Measurements from ENCODE around the gene DPM3. TPM values are rescaled to one million over a fixed set of nuclear protein-coding genes. Genes with fewer than 3 reads are reported as not detected.

DPM3 gene
- total RNA-seq, 1 donor from 2014 or later: 52.4 TPM

DNA sequence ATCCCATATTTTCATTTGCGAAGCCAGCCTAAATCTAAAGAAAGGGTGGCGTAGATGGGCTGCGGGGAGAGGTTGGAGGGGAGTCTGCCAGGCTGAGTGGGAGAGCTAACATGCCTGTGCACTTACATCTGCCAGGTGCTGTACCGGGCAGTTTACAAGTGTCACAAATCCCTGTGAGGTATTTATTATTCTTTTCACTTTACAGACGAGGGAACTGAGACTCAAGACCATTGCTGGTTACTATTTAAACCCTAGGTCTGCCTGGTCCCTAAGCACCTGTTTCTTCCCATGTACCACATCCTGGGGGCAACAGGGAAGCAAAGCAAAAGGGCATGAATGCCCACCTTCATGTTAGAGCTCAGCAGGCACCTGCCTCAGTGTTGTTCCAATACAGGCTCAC lies 32.0 kb downstream of the DPM3 start:
- ATAC-seq (no peak), DNase-seq (no peak)
- intact Hi-C loops (cut with micrococcal nuclease): no loop called here

DNA sequence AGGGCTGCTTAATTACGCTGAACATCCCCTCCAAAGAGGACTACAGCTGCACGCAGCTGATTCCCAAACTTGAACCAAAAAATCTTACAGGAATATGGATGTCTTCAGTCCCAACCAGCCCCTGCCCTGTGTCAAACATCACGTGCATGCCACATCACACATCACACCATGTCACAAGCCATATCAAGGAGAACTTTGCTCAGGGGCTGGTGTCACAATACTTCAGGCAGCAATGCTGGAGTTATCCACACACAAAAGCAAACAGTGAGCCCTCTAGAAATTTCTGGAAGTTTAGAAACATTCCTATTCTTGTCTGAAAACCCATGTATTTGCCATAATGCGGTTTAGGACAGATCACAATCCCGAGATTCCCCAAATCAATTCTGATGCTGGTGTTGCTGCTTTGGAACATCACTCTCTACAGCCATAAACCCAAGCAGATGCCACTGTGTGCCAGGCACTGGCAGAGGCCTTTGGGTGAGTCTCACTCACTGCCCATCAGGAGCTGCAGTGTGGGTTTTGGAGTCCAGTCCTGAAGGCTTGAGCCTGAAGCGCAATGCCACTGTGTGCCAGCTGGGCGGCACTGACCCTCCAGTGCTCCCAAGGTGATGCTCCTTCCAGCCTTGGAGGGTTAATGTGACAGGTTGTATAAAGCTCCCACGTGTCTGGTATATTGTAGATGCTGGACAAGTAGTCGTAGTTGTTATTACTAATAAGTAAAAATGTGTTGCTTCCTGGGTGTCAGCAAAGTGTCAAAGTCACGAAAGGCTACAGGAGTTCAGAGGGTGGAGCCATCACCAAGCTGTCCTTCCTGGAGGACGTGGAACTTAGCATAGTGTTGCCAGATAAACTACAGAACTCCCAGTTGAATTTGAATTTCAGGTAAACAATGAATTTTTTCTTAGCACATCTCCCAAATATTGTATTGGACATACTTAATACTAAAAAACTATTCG lies 32.7 kb downstream of the DPM3 start:
- DNase-seq (no peak), ATAC-seq (no peak)
- intact Hi-C loops (cut with micrococcal nuclease): no loop called here

DNA sequence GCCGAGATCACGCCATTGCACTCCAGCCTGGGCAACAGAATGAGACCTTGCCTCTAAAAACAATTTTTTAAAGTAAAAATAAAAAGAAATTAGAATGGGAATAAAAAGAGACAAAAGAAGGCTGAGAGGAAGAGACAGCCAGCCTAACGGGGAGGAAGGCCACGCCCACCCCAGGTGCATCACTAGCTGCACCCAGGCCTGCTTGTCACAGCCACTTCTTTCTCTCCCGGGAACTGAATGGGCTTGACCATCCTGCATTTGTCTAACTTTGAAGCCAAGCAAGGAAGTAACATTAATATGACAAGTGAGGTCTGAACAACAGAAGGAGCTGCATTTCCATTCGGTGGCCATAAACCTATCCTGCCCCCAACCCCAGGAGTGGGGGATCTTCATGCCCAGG lies 33.5 kb downstream of the DPM3 start:
- intact Hi-C loops (cut with micrococcal nuclease): no loop called here
- no peak for ATAC-seq
- no peak for DNase-seq

DNA sequence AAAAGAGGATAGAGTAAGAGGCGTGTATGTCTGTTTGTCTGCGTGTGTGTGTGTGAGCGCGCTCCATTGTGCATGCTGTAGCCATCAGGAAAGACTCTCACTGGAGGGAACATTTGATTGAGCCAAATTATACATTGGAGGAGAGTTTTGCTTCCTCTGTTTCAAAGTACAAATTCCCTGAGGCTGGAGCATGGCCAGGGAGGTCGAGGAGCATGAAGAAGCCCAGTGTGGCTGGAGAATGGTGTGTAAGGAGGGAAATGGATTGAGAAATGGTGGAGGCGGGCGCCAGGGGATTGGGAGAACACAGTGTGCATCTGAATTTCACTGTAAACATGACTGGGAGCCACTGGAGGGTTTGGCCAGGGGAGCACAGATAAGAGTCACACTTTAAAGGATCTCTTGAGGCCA lies 34.7 kb downstream of the DPM3 start:
- intact Hi-C loops (cut with micrococcal nuclease): no loop called here
- ATAC-seq (peak; percentile 56), DNase-seq (no peak)

DNA sequence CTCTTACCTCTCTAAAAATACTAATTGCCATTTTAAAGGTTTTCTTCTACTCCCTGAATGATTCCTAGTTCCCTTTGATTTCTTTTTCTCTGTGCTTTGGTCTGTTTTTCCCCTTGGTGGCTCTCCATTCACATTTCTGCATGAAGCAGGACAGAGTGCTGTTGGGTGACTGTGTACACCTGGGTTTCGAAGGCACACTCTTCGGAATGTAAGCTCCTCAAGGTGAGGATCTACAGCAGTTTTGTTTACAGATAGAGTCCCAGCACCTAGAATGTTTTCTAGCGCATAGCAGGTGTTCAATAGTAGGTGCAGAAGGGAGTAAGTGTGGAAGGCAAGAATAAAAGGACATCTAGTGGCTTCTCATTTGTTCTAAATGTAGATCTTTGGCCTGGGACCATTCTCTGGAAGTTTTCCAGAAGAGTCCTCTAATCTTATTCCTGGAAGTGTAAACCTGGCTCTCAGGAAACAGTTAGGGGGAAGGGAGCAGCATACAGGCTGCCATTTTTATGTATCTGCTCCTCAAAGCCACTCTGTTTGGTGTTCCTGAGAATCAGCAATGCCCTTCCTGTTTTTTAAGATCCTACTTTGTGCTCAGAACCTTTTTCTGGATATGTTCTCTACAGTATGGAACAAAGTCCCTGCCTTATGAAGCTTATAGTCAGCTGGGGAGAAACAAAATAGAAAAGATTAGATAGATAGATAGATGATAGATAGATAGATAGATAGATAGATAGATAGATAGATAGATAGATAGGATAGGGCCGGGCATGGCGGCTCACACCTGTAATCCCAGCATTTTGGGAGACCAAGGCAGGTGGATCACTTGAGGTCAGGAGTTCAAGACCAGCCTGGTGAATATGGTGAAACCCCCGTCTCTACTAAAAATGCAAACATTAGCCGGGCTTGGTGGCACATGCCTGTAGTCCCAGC lies 35.5 kb downstream of the DPM3 start:
- ATAC-seq (peak; percentile 71), DNase-seq (no peak)
- intact Hi-C loops (cut with micrococcal nuclease): no loop called here

- intact Hi-C loops (cut with micrococcal nuclease): no loop called here
- DNase-seq (no peak), ATAC-seq (no peak)
Observed at GRCh38 chr1:155103325-155103724, 37.0 kb downstream of the DPM3 start.

DNA sequence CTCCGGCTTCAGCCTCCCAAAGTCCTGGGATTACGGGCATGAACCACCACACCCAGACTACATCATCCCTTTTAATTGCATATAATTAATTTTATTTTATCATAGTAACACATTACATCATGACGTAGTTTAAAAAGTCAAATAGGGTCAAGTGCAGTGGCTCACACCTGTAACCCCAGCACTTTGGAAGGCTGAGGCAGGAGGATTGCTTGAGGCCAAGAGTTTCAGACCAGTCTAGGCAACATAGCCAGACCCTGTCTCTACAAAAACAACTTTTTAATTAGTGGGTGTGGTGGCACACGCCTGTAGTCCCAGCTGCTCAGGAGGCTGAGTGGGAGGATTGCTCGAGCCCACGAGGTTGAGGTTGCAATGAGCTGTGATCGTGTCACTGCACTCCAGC lies 41.0 kb downstream of the DPM3 start:
- intact Hi-C loops (cut with micrococcal nuclease): no loop called here
- no peak for ATAC-seq
- no peak for DNase-seq

GRCh38 chr1:155094622-155094948 lies 45.7 kb downstream of the DPM3 start:
- intact Hi-C loops (cut with micrococcal nuclease): no loop called here
- no peak for DNase-seq
- no peak for ATAC-seq

DNA sequence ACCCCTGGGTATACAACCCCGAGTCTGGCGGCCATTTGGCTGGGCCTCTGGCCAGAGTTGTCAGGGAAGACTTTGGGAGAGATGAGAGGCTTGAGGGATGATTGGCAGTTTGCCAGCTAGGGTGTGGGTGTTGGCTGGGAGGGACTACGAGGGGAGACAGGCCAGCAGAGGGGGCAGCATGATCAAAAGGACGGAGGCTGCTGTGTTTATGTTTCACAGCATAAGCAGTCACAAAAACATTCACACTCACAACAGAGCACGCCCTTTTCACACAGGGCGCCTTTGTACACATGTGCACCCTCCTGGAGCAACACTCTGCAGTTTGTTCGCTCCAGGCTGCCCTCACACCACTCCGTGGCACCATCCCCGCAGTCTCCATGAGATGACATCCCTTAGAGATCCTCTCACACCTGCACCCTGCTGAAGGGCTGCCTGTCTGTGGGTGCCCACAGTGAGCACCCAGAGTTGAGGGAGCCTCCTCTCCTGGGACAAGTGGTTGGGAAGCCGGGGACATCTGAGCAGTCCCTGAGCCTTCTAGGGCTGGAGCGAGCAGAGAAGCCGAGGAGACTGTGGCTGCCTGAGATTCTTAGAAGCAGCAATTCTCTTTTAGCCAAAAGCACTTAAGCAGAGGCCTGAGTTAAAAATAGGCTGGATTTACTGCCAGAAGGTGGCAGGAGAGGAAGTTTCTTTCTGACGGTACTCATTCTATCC lies 46.3 kb downstream of the DPM3 start:
- ATAC-seq (peak; percentile 65), DNase-seq (no peak)
- intact Hi-C loops (cut with micrococcal nuclease): no loop called here

- intact Hi-C loops (cut with micrococcal nuclease): no loop called here
- ATAC-seq (no peak), DNase-seq (no peak)
Observed at GRCh38 chr1:155092641-155093040, 47.7 kb downstream of the DPM3 start.

DNA sequence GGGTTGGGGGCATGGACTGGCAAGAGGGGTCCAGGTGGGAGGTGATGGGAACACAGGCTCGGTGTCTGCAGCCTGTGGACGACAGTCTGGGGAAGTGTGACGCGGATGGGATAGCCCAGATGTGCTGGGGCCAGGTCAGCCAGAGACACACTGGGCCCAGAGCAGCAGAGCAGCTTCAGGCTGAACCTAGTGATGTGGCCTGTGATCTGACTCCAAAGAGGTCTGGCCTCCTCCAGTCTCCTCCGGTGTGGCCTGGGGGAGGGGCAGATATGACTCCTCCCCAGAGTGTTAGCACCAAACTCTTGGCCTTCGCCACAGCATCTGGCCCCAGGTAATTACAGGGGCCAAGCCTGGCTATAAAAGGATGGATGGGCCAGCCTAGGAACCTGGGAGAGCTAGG lies 48.2 kb downstream of the DPM3 start:
- no peak for ATAC-seq
- intact Hi-C loops (cut with micrococcal nuclease): no loop called here

DNA sequence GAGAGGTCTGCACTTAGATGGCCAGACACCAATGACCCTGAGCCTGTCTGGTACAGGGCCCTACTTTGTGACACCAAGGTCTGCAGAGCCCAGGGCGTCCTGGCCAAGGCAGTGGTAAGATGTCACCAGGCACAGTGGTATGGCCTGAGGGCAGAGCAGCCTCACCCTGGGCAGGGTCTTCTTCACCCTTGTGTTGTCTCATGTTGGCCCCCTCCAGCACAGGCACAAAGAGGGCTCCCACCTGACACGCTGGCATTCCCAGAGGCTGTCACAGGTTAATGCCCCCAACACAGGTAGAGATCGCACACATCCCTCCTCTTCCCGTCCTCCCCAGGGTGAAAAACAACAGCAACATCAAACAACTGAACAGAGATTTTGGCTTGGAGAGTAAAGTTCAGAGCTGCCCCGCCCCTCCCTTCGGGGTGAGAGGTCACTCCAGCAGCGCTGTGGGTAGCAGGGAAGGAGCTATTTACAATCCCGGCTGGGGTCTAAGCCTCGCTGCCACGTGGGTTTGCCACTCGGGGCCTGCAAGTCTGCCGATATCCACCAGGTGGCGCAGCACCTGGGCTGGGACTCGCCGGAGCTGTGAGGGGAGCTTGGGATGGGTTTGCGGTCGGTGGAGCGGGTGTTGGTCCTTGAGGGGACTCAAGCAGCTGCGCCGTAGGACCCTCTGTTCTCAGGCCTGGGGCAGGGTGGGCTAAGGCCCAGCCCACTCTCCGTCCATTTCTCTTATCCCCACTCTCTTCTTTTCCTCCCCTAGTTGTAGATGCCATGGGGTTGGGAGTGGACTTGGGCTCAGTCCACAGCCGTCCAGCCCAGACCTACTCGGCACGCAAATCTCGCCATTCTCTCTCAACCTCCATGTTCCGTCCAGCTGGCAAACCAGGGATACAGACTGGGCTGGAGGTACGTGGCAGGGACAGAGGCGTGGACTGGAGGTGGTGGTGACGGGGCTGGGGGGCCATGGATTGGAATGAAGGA lies 49.0 kb downstream of the DPM3 start:
- ATAC-seq (peak; percentile 62), DNase-seq (peak; percentile 88)
- intact Hi-C loops (cut with micrococcal nuclease): no loop called here

More for the DNA sequence above, 48.2 kb downstream of the DPM3 start:
- DNase-seq: no peak

Other genes with a start within 250 kb of the DPM3 start
- 66.6 TPM for gene PMVK, start 203.8 kb downstream of the DPM3 start, total RNA-seq
- gene PBXIP1, start 184.4 kb downstream of the DPM3 start, total RNA-seq: 60.4 TPM
- 14.7 TPM for gene PYGO2, start 178.7 kb downstream of the DPM3 start, total RNA-seq
- gene SHC1, start 169.8 kb downstream of the DPM3 start, total RNA-seq: 62.1 TPM
- gene CKS1B, start 165.8 kb downstream of the DPM3 start, total RNA-seq: 16.7 TPM
- 31.4 TPM for gene FLAD1, start 157.2 kb downstream of the DPM3 start, total RNA-seq
- not detected for gene LENEP, start 146.9 kb downstream of the DPM3 start, total RNA-seq
- 58.9 TPM for gene ZBTB7B, start 137.7 kb downstream of the DPM3 start, total RNA-seq
- gene DCST2, start 106.8 kb downstream of the DPM3 start, total RNA-seq: 0.37 TPM
- not detected for gene DCST1, start 106.7 kb downstream of the DPM3 start, total RNA-seq
- 84.2 TPM for gene ADAM15, start 89.2 kb downstream of the DPM3 start, total RNA-seq
- 2.3 TPM for gene EFNA4, start 76.8 kb downstream of the DPM3 start, total RNA-seq
- 1.1 TPM for gene EFNA3, start 61.7 kb downstream of the DPM3 start, total RNA-seq
- 51.0 TPM for gene EFNA1, start 12.7 kb downstream of the DPM3 start, total RNA-seq
- 8.8 TPM for gene SLC50A1, start 4.7 kb downstream of the DPM3 start, total RNA-seq
- 134 TPM for gene KRTCAP2, start 32.8 kb upstream of the DPM3 start, total RNA-seq
- gene TRIM46, start 33.3 kb upstream of the DPM3 start, total RNA-seq: 0.22 TPM
- 6.3 TPM for gene THBS3, start 67.4 kb upstream of the DPM3 start, total RNA-seq
- 14.1 TPM for gene MTX1, start 68.2 kb upstream of the DPM3 start, total RNA-seq
- gene ENTREP3, start 115.0 kb upstream of the DPM3 start, total RNA-seq: 15.0 TPM
- gene SCAMP3, start 121.8 kb upstream of the DPM3 start, total RNA-seq: 62.7 TPM
- gene CLK2, start 133.0 kb upstream of the DPM3 start, total RNA-seq: 18.9 TPM
- gene HCN3, start 136.9 kb upstream of the DPM3 start, total RNA-seq: 1.5 TPM
- gene PKLR, start 160.9 kb upstream of the DPM3 start, total RNA-seq: not detected
- gene FDPS, start 168.3 kb upstream of the DPM3 start, total RNA-seq: 78.4 TPM
- gene RUSC1, start 180.4 kb upstream of the DPM3 start, total RNA-seq: 22.0 TPM

Data from left ventricle myocardium superior (tissue), 1 donor.